ENCODE measurements around the gene NAA16. TPM values are rescaled to one million over a fixed set of nuclear protein-coding genes. Genes with fewer than 3 reads are reported as not detected.

Gene NAA16
- total and polyA plus RNA-seq, 10 of the 15 experiments (the other 5 are each of a cell fraction or from before 2014, with no cell fraction given) = 5.4 to 18.5 (median 13.2) TPM

DNA sequence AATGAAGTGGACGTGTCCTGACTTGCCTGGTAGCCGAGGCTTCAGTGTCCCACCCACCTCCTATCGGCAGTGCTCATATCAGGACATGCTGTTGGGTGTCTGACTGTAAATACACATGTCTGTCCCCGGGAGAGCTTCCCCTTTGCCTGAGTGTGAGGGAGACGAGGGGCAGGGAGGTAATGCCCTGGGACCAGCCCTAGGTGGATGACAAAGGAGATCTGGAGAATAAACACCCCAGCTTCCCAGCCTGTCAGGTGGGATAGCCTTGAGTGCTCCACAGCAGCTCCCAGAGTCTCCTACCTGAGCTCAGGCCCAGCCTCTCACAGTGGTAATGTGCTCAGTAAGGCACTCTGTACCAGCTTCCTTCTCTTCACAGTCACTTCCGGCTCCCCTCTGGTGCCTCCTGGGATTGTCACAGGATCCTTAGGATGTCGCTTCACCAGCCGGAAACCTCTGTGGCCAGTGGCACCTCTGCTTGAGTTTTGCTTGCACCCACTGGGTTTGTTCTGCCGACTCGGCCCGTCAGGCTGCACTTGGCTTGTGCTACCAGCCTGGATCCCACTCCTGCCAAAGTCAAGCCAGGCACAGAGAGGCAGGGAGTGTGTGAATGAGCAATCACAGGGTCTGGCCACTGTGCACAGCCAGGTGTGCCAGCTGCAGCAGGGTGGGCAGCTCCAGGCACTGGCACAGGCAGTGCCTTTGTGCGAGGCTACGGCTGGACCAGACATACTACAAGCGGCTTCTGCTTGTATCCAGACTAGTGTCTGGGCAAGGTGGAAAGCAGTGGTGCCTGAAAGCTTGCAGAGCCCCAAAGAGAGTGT lies 91.8 kb downstream of the NAA16 start:
- POLR2A ChIA-PET = no interaction called here
- 76% methylated on average over 14 of the region's 14 CpGs for whole genome bisulfite sequencing (ENCODE audit: insufficient coverage, insufficient replicate concordance, low lambda C conversion rate, missing lambda C conversion rate)
- no peaks in the 10 kb centered on the region for H3K79me2 ChIP-seq (ENCODE audit: control insufficient read depth, insufficient read depth, low read length)
- H4K20me1 ChIP-seq (ENCODE audit: control insufficient read depth, insufficient read depth) = no peaks in the 10 kb centered on the region
- no peak overlapping the region for H3K27ac ChIP-seq (ENCODE audit: control insufficient read depth, insufficient read depth)
- no peaks in the 10 kb centered on the region for H3K36me3 ChIP-seq (ENCODE audit: control insufficient read depth in 2 of 2, insufficient read depth in 2 of 2, low read length in 1 of 2)
- H3K4me1 ChIP-seq (ENCODE audit: control insufficient read depth, insufficient read depth, low read length) = no peaks in the 10 kb centered on the region
- in situ Hi-C loops (cut with MboI) = no loop called here
- no peaks in the 10 kb centered on the region for H3K27me3 ChIP-seq (replicated peaks in 1 of 2; ENCODE audit: control insufficient read depth in 2 of 2, insufficient read depth in 2 of 2, low read length in 1 of 2)
- FAIRE-seq (no peak), ATAC-seq (peak; percentile 56), DNase-seq (ENCODE audit: low read depth, low spot score) (no peak)
- H3K9ac ChIP-seq (ENCODE audit: control insufficient read depth, insufficient read depth, low read length) = no peak overlapping the region
- H3K4me3 ChIP-seq = no peak overlapping the region
- no peaks in the 10 kb centered on the region for H3K9me3 ChIP-seq (replicated peaks; ENCODE audit: control insufficient read depth, insufficient read depth, low read length)
- no peak overlapping the region for H2AFZ ChIP-seq (ENCODE audit: control insufficient read depth, low read depth, low read length)
- RAD21 ChIA-PET (ENCODE audit: unreplicated experiment) = no interaction called here
- no TSS peak for BruUV-seq (replicated peaks)
- no peak for TF ChIP-seq LARP7 (IDR thresholded peaks at IDR 0.05)
- TF ChIP-seq KLF5 (IDR thresholded peaks at IDR 0.05; ENCODE audit: partially characterized antibody) = no peak
- no peak for TF ChIP-seq BACH1 (IDR thresholded peaks at IDR 0.05; ENCODE audit: borderline replicate concordance)
- TF ChIP-seq NRF1 (conservative IDR thresholded peaks at IDR 0.05; ENCODE audit: low read depth, low read length) = no peak
- no peak for TF ChIP-seq TBL1XR1 (IDR thresholded peaks at IDR 0.05; ENCODE audit: low read depth, low read length)
- no peak for TF ChIP-seq SP1 (IDR thresholded peaks at IDR 0.05; ENCODE audit: low read depth, low read length)
- no peak for TF ChIP-seq PAX8 (IDR thresholded peaks at IDR 0.05)
- no peak for TF ChIP-seq PML (IDR thresholded peaks at IDR 0.05; ENCODE audit: low read length)
- TF ChIP-seq HDAC6 (IDR thresholded peaks at IDR 0.05; ENCODE audit: unreplicated experiment) = no peak
- TF ChIP-seq, protein P1, sequence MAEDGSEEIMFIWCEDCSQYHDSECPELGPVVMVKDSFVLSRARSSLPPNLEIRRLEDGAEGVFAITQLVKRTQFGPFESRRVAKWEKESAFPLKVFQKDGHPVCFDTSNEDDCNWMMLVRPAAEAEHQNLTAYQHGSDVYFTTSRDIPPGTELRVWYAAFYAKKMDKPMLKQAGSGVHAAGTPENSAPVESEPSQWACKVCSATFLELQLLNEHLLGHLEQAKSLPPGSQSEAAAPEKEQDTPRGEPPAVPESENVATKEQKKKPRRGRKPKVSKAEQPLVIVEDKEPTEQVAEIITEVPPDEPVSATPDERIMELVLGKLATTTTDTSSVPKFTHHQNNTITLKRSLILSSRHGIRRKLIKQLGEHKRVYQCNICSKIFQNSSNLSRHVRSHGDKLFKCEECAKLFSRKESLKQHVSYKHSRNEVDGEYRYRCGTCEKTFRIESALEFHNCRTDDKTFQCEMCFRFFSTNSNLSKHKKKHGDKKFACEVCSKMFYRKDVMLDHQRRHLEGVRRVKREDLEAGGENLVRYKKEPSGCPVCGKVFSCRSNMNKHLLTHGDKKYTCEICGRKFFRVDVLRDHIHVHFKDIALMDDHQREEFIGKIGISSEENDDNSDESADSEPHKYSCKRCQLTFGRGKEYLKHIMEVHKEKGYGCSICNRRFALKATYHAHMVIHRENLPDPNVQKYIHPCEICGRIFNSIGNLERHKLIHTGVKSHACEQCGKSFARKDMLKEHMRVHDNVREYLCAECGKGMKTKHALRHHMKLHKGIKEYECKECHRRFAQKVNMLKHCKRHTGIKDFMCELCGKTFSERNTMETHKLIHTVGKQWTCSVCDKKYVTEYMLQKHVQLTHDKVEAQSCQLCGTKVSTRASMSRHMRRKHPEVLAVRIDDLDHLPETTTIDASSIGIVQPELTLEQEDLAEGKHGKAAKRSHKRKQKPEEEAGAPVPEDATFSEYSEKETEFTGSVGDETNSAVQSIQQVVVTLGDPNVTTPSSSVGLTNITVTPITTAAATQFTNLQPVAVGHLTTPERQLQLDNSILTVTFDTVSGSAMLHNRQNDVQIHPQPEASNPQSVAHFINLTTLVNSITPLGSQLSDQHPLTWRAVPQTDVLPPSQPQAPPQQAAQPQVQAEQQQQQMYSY (CRISPR knock-in tag; IDR thresholded peaks at IDR 0.05) = no peak
- TF ChIP-seq, protein P2, sequence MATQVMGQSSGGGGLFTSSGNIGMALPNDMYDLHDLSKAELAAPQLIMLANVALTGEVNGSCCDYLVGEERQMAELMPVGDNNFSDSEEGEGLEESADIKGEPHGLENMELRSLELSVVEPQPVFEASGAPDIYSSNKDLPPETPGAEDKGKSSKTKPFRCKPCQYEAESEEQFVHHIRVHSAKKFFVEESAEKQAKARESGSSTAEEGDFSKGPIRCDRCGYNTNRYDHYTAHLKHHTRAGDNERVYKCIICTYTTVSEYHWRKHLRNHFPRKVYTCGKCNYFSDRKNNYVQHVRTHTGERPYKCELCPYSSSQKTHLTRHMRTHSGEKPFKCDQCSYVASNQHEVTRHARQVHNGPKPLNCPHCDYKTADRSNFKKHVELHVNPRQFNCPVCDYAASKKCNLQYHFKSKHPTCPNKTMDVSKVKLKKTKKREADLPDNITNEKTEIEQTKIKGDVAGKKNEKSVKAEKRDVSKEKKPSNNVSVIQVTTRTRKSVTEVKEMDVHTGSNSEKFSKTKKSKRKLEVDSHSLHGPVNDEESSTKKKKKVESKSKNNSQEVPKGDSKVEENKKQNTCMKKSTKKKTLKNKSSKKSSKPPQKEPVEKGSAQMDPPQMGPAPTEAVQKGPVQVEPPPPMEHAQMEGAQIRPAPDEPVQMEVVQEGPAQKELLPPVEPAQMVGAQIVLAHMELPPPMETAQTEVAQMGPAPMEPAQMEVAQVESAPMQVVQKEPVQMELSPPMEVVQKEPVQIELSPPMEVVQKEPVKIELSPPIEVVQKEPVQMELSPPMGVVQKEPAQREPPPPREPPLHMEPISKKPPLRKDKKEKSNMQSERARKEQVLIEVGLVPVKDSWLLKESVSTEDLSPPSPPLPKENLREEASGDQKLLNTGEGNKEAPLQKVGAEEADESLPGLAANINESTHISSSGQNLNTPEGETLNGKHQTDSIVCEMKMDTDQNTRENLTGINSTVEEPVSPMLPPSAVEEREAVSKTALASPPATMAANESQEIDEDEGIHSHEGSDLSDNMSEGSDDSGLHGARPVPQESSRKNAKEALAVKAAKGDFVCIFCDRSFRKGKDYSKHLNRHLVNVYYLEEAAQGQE (IDR thresholded peaks at IDR 0.05; ENCODE audit: low read depth, low read length) = no peak
- TF ChIP-seq, protein P3, sequence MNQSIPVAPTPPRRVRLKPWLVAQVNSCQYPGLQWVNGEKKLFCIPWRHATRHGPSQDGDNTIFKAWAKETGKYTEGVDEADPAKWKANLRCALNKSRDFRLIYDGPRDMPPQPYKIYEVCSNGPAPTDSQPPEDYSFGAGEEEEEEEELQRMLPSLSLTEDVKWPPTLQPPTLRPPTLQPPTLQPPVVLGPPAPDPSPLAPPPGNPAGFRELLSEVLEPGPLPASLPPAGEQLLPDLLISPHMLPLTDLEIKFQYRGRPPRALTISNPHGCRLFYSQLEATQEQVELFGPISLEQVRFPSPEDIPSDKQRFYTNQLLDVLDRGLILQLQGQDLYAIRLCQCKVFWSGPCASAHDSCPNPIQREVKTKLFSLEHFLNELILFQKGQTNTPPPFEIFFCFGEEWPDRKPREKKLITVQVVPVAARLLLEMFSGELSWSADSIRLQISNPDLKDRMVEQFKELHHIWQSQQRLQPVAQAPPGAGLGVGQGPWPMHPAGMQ (IDR thresholded peaks at IDR 0.05; ENCODE audit: borderline replicate concordance) = no peak
- intact Hi-C loops (cut with micrococcal nuclease; ENCODE audit: unreplicated experiment) = no loop called here
- SMC1A ChIA-PET (ENCODE audit: uncharacterized antibody, unreplicated experiment) = interaction anchor here (0.8 kb wide), 1 partner anchor 21 kb away, joined by 3 read pairs; no protein-coding TSS in a partner anchor
- H3K4me2 ChIP-seq (ENCODE audit: control insufficient read depth, insufficient read depth) = no peak overlapping the region
- CTCF ChIA-PET = no interaction called here

Data from GM12878 (cell line).